Measurements from ENCODE around the gene ASCC3.

- TF ChIP-seq, protein P1, sequence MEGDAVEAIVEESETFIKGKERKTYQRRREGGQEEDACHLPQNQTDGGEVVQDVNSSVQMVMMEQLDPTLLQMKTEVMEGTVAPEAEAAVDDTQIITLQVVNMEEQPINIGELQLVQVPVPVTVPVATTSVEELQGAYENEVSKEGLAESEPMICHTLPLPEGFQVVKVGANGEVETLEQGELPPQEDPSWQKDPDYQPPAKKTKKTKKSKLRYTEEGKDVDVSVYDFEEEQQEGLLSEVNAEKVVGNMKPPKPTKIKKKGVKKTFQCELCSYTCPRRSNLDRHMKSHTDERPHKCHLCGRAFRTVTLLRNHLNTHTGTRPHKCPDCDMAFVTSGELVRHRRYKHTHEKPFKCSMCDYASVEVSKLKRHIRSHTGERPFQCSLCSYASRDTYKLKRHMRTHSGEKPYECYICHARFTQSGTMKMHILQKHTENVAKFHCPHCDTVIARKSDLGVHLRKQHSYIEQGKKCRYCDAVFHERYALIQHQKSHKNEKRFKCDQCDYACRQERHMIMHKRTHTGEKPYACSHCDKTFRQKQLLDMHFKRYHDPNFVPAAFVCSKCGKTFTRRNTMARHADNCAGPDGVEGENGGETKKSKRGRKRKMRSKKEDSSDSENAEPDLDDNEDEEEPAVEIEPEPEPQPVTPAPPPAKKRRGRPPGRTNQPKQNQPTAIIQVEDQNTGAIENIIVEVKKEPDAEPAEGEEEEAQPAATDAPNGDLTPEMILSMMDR (IDR thresholded peaks at IDR 0.05; ENCODE audit: low read length), result no peak
- no peak for TF ChIP-seq EZH2 (IDR thresholded peaks at IDR 0.05; ENCODE audit: borderline replicate concordance, low read length)
Observed at GRCh38 chr6:100469101-100469859, 411.8 kb downstream of the ASCC3 start.

All from OCI-LY1 (cell line).